ENCODE data around the gene LYAR. TPM values are rescaled to one million over a fixed set of nuclear protein-coding genes. Genes with fewer than 3 reads are reported as not detected.

The LYAR gene
- total RNA-seq, 1 donor from 2014 or later = 12.5 TPM

GRCh38 chr4:4226606-4227438 is 63.1 kb downstream of the LYAR start, which contains the start of gene OTOP1:
Gene OTOP1 (minus strand): TSS chr4:4226929. CDS start chr4:4226864, 65 bp downstream.
- Histone ChIP-seq H3K27me3 (ENCODE audit: low read depth) (peaks cover 77% of the 10 kb centered on the region), H3K36me3 (no peaks in the 10 kb centered on the region), H3K4me3 (no peak within 1 kb of the TSS), H3K9me3 (replicated peaks) (no peaks in the 10 kb centered on the region), H3K27ac (replicated peaks) (no peak within 1 kb of the TSS), H3K4me1 (peaks cover 6% of the 10 kb centered on the region)
- no peak for DNase-seq
- TF ChIP-seq CTCF (IDR thresholded peaks at IDR 0.05; ENCODE audit: borderline replicate concordance) = no peak
- intact Hi-C loops (cut with micrococcal nuclease) = no loop called here

- no peak for DNase-seq
- Histone ChIP-seq H3K27ac (replicated peaks) (no peak overlapping the region), H3K4me3 (no peak overlapping the region), H3K9me3 (replicated peaks) (no peaks in the 10 kb centered on the region), H3K27me3 (ENCODE audit: low read depth) (peaks cover 85% of the 10 kb centered on the region), H3K36me3 (no peaks in the 10 kb centered on the region), H3K4me1 (peaks cover 6% of the 10 kb centered on the region)
- intact Hi-C loops (cut with micrococcal nuclease) = no loop called here
- TF ChIP-seq CTCF (IDR thresholded peaks at IDR 0.05; ENCODE audit: borderline replicate concordance) = no peak
Measured at GRCh38 chr4:4225915-4226605, 63.9 kb downstream of the LYAR start.

Other genes starting within 250 kb of the LYAR start
- not detected for gene OTOP1, start 63.2 kb downstream of the LYAR start, total RNA-seq
- gene TMEM128, start 41.9 kb downstream of the LYAR start, total RNA-seq = 9.8 TPM
- gene ZBTB49, start 97 bp upstream of the LYAR start, total RNA-seq = 1.9 TPM
- 14.3 TPM for gene NSG1, start 96.9 kb upstream of the LYAR start, total RNA-seq